ENCODE results near the gene TNNI2.

- TF ChIP-seq MAX (IDR thresholded peaks at IDR 0.05; ENCODE audit: low read depth, low read length) (no peak), RBBP5 (conservative IDR thresholded peaks at IDR 0.05) (no peak), CTCF (IDR thresholded peaks at IDR 0.05 in 2 of 3, conservative IDR thresholded peaks at IDR 0.05 in 1 of 3; ENCODE audit: control insufficient read depth in 2 of 3, extremely low read depth in 1 of 3, insufficient read depth in 1 of 3, low read depth in 3 of 3, low read length in 3 of 3) (no peak), CBX5 (IDR thresholded peaks at IDR 0.05; ENCODE audit: low read depth) (no peak), EP300 (IDR thresholded peaks at IDR 0.05; ENCODE audit: borderline replicate concordance in 1 of 2, control insufficient read depth in 1 of 2, low read depth in 2 of 2, low read length in 2 of 2) (no peak), SREBF2 (IDR thresholded peaks at IDR 0.05; ENCODE audit: low read length) (no peak), ZNF24 (IDR thresholded peaks at IDR 0.05) (no peak), HDAC2 (IDR thresholded peaks at IDR 0.05) (no peak), SRF (IDR thresholded peaks at IDR 0.05; ENCODE audit: low read depth in 2 of 2, low read length in 2 of 2) (no peak), RB1 (IDR thresholded peaks at IDR 0.05; ENCODE audit: borderline replicate concordance) (no peak)
Observed at GRCh38 chr11:1817000-1817399, 21.8 kb upstream of the TNNI2 start.
